NT2/D1 (cell line): ENCODE data around the gene RNU1-1.
"Not testable (repeated sequence)": the region's sequence is repeated elsewhere in the genome, so short reads cannot be mapped to it uniquely, and the experiment has no call there.

Source experiments
- SUZ12 ChIP-seq: IDR thresholded peaks from 2 replicates; pipeline ENCODE4 v1.6.1; 2011; ENCODE audit not compliant: insufficient read length, insufficient read depth; ENCODE audit errors: extremely low read depth
- YY1 ChIP-seq: IDR thresholded peaks from 2 replicates; pipeline ENCODE4 v1.6.1; 2011; ENCODE audit not compliant: insufficient read length, insufficient read depth
- ZNF274 ChIP-seq: IDR thresholded peaks from 2 replicates; pipeline ENCODE4 v1.6.1; 2011; ENCODE audit warnings: mild to moderate bottlenecking, low read depth, low read length

DNA sequence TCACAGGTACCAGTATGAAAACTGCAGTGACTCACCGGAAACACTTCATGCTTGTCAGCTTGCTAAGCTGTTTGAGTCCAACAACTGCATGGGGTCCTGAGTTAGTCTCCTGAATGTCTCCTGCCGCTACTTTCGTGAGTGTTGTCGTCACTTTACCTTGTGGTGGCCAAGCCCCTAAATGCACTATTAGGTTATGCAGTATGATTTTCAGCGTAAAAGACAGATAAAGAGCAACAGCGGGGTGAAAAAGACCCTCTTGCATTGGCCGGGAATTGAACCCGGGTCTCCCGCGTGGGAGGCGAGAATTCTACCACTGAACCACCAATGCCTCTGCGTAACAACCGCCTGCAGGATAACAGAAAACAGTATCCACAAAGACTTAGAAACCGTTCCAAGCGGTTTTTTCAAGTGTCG, 31.6 kb upstream of the RNU1-1 start:
- not testable (repeated sequence) for TF ChIP-seq YY1, SUZ12, ZNF274
